ENCODE results near the gene RHOT1. TPM values are rescaled to one million over a fixed set of nuclear protein-coding genes. Genes with fewer than 3 reads are reported as not detected.
"Not testable (repeated sequence)": the region's sequence is repeated elsewhere in the genome, so short reads cannot be mapped to it uniquely, and the experiment has no call there.

Gene RHOT1
- total and polyA plus RNA-seq, 2 donors (not counting 3 experiments of a cell fraction or from before 2014, with no cell fraction given): 23.5 to 28.8 TPM

- H3K4me1 ChIP-seq (ENCODE audit: control insufficient read depth, extremely low read depth, insufficient read depth, low read length); dilution Hi-C loops (cut with MboI; ENCODE audit: extremely low pct_ligation_motif_present, low sequenced_read_pairs); H3K79me2 ChIP-seq (ENCODE audit: control insufficient read depth, insufficient read depth, low read length); H3K9ac ChIP-seq (replicated peaks; ENCODE audit: extremely low read depth, insufficient read depth, low read length); FAIRE-seq; H3K4me3 ChIP-seq (replicated peaks in 1 of 3; ENCODE audit: insufficient read depth in 1 of 3, low read depth in 1 of 3, low read length in 3 of 3); DNase-seq (ENCODE audit: low read depth, low spot score); H3K36me3 ChIP-seq (ENCODE audit: control insufficient read depth in 2 of 2, extremely low read depth in 1 of 2, insufficient read depth in 2 of 2, low read length in 2 of 2); H3K4me2 ChIP-seq (ENCODE audit: insufficient read depth, low read length); H4K20me1 ChIP-seq (replicated peaks; ENCODE audit: control insufficient read depth, extremely low read depth, insufficient read depth, low read length); H3K27ac ChIP-seq (ENCODE audit: insufficient read depth, low read depth, low read length); H3K9me3 ChIP-seq (replicated peaks; ENCODE audit: control insufficient read depth, insufficient read depth, low read length); H3K9me1 ChIP-seq (replicated peaks; ENCODE audit: control insufficient read depth, extremely low read depth, insufficient read depth, low read length); H2AFZ ChIP-seq (ENCODE audit: low read depth, low read length); BruUV-seq (replicated peaks); POLR2A ChIA-PET; H3K27me3 ChIP-seq (ENCODE audit: control insufficient read depth in 2 of 2, insufficient read depth in 2 of 2, low read length in 2 of 2): not testable (repeated sequence)
- intact Hi-C loops (cut with micrococcal nuclease): loop anchor here (1.0 to 5.0 kb wide), 2 partner anchors 234 to 698 kb away; partner anchors contain the start of gene UTP6
- CTCF ChIA-PET: interaction anchor here (0.5 to 2.3 kb wide), 4 partner anchors 9 to 128 kb away, joined by 3 to 12 read pairs (median 4); partner anchors contain the start of gene LRRC37B
These were observed 6.7 kb upstream of the RHOT1 start for GRCh38 chr17:32135497-32136117.

GRCh38 chr17:32136856-32137255, 5.4 kb upstream of the RHOT1 start:
- peak; percentile 26 for FAIRE-seq
- Histone ChIP-seq H3K79me2 (ENCODE audit: control insufficient read depth, insufficient read depth, low read length) (no peaks in the 10 kb centered on the region), H3K4me3 (replicated peaks in 1 of 3; ENCODE audit: insufficient read depth in 1 of 3, low read depth in 1 of 3, low read length in 3 of 3) (no peak overlapping the region), H3K27me3 (ENCODE audit: control insufficient read depth in 2 of 2, insufficient read depth in 2 of 2, low read length in 2 of 2) (no peaks in the 10 kb centered on the region), H3K4me1 (ENCODE audit: control insufficient read depth, extremely low read depth, insufficient read depth, low read length) (peaks cover 8% of the 10 kb centered on the region), H4K20me1 (replicated peaks; ENCODE audit: control insufficient read depth, extremely low read depth, insufficient read depth, low read length) (no peaks in the 10 kb centered on the region), H3K36me3 (ENCODE audit: control insufficient read depth in 2 of 2, extremely low read depth in 1 of 2, insufficient read depth in 2 of 2, low read length in 2 of 2) (no peaks in the 10 kb centered on the region), H3K9me3 (replicated peaks; ENCODE audit: control insufficient read depth, insufficient read depth, low read length) (no peaks in the 10 kb centered on the region), H2AFZ (ENCODE audit: low read depth, low read length) (no peak overlapping the region), H3K4me2 (ENCODE audit: insufficient read depth, low read length) (no peak overlapping the region), H3K27ac (ENCODE audit: insufficient read depth, low read depth, low read length) (no peak overlapping the region), H3K9me1 (replicated peaks; ENCODE audit: control insufficient read depth, extremely low read depth, insufficient read depth, low read length) (no peaks in the 10 kb centered on the region), H3K9ac (replicated peaks; ENCODE audit: extremely low read depth, insufficient read depth, low read length) (no peak overlapping the region)
- POLR2A ChIA-PET: no interaction called here
- dilution Hi-C loops (cut with MboI; ENCODE audit: extremely low pct_ligation_motif_present, low sequenced_read_pairs) (no loop called here), intact Hi-C loops (cut with micrococcal nuclease) (loop anchor here (5.0 kb wide), 1 partner anchor 700 kb away; no protein-coding TSS in a partner anchor)
- CTCF ChIA-PET: interaction anchor here (1.3 to 2.3 kb wide), 2 partner anchors 10 to 130 kb away, joined by 4 to 12 read pairs; partner anchors contain the start of gene LRRC37B
- DNase-seq (ENCODE audit: low read depth, low spot score): no peak
- no TSS peak for BruUV-seq (replicated peaks)
- TF ChIP-seq MAX (IDR thresholded peaks at IDR 0.05; ENCODE audit: insufficient read depth, insufficient read length): no peak
- no peak for TF ChIP-seq POLR2A (IDR thresholded peaks at IDR 0.05; ENCODE audit: low read depth, low read length)
- TF ChIP-seq MYC (IDR thresholded peaks at IDR 0.05; ENCODE audit: low read depth, low read length): no peak
- no peak for TF ChIP-seq FOS (IDR thresholded peaks at IDR 0.05; ENCODE audit: borderline replicate concordance, insufficient read depth, low read length)
- TF ChIP-seq CTCF (IDR thresholded peaks at IDR 0.05; ENCODE audit: extremely low read depth in 1 of 2, insufficient read depth in 1 of 2, low read depth in 1 of 2, low read length in 2 of 2): no peak
- TF ChIP-seq POLR2AphosphoS5 (IDR thresholded peaks at IDR 0.05; ENCODE audit: insufficient read depth, low read depth, low read length): no peak

- intact Hi-C loops (cut with micrococcal nuclease): loop anchor here (1.0 to 5.0 kb wide), 2 partner anchors 132 to 702 kb away; partner anchors contain the start of gene LRRC37B
- CTCF ChIA-PET: interaction anchor here (1.0 to 3.1 kb wide), 14 partner anchors 10 to 238 kb away, joined by 3 to 96 read pairs (median 5); partner anchors contain the start of genes LRRC37B and UTP6
- FAIRE-seq; H3K27ac ChIP-seq (ENCODE audit: insufficient read depth, low read depth, low read length); H3K36me3 ChIP-seq (ENCODE audit: control insufficient read depth in 2 of 2, extremely low read depth in 1 of 2, insufficient read depth in 2 of 2, low read length in 2 of 2); BruUV-seq (replicated peaks); dilution Hi-C loops (cut with MboI; ENCODE audit: extremely low pct_ligation_motif_present, low sequenced_read_pairs); H3K27me3 ChIP-seq (ENCODE audit: control insufficient read depth in 2 of 2, insufficient read depth in 2 of 2, low read length in 2 of 2); H3K9ac ChIP-seq (replicated peaks; ENCODE audit: extremely low read depth, insufficient read depth, low read length); POLR2A ChIA-PET; H4K20me1 ChIP-seq (replicated peaks; ENCODE audit: control insufficient read depth, extremely low read depth, insufficient read depth, low read length); DNase-seq (ENCODE audit: low read depth, low spot score); H2AFZ ChIP-seq (ENCODE audit: low read depth, low read length); H3K4me2 ChIP-seq (ENCODE audit: insufficient read depth, low read length); H3K9me1 ChIP-seq (replicated peaks; ENCODE audit: control insufficient read depth, extremely low read depth, insufficient read depth, low read length); H3K9me3 ChIP-seq (replicated peaks; ENCODE audit: control insufficient read depth, insufficient read depth, low read length); H3K4me3 ChIP-seq (replicated peaks in 1 of 3; ENCODE audit: insufficient read depth in 1 of 3, low read depth in 1 of 3, low read length in 3 of 3): not testable (repeated sequence)
- H3K4me1 ChIP-seq (ENCODE audit: control insufficient read depth, extremely low read depth, insufficient read depth, low read length): peaks cover 15% of the 10 kb centered on the region
- H3K79me2 ChIP-seq (ENCODE audit: control insufficient read depth, insufficient read depth, low read length): peaks cover 16% of the 10 kb centered on the region
These were observed 2.8 kb upstream of the RHOT1 start for GRCh38 chr17:32139504-32139903.

Measured in endothelial cell of umbilical vein (primary cell).